HG03060 (cell line): ENCODE measurements around the gene HOXD12.

ENCODE experiments used
- ATAC-seq: cut with Tn5 transposase; IDR thresholded peaks from one replicate; pipeline ENCODE4 v1.9.1; 2021; ENCODE audit warnings: low read depth, moderate number of reproducible peaks; ENCODE audit not compliant: unreplicated experiment

HOXD12 gene

GRCh38 chr2:176104316-176105077 lies 4.9 kb downstream of the HOXD12 start:
- ATAC-seq, result no peak

GRCh38 chr2:176105078-176105729 lies 5.6 kb downstream of the HOXD12 start:
- no peak for ATAC-seq

- ATAC-seq, result no peak
Observed at GRCh38 chr2:176105730-176106580, 6.4 kb downstream of the HOXD12 start.

DNA sequence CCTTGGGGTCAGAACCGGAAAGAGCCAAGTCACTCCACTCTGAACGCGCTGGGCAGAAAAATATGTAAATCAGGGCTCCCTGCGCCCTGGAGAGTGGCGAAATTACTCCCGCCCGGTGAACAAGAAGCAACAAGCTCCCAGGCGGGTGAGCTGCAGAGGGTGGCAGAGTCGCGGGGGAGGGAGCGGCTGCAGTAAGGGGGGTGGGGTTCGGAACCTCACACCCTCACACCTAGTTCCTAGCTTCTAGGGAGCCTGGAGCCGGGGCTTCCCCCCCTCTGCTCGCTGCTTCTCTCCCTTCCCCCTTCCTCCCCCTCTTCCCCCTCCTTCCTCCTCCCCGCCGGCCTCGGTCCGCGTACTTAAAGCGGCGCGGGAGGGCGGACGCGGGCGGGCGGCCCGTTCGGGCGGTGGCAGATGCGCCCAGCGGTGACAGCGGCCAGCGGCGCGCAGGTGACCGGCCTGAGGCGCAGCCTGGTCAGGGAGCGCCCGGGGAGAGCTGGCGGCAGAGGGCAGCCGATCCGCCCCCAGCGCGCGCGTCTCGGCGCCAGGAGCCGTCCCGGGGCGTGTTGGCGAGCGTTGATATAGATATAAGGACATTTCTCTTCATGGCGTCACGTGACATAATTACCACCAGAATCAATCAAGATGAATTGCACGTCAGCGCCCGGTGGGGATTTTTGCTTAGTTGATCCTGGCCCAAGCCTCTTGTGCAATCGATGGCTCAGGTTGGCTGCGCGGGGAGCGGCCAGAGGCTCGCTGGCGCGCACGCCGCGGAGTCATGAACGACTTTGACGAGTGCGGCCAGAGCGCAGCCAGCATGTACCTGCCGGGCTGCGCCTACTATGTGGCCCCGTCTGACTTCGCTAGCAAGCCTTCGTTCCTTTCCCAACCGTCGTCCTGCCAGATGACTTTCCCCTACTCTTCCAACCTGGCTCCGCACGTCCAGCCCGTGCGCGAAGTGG lies 7.3 kb downstream of the HOXD12 start, which contains the start of gene HOXD11:
Gene HOXD11, plus strand, starts transcription at position 700 of the 959 bp plus-strand sequence. Its CDS starts 76 bp downstream, at position 776.
- ATAC-seq, result no peak

GRCh38 chr2:176107731-176108181 lies 8.2 kb downstream of the HOXD12 start:
- no peak for ATAC-seq

DNA sequence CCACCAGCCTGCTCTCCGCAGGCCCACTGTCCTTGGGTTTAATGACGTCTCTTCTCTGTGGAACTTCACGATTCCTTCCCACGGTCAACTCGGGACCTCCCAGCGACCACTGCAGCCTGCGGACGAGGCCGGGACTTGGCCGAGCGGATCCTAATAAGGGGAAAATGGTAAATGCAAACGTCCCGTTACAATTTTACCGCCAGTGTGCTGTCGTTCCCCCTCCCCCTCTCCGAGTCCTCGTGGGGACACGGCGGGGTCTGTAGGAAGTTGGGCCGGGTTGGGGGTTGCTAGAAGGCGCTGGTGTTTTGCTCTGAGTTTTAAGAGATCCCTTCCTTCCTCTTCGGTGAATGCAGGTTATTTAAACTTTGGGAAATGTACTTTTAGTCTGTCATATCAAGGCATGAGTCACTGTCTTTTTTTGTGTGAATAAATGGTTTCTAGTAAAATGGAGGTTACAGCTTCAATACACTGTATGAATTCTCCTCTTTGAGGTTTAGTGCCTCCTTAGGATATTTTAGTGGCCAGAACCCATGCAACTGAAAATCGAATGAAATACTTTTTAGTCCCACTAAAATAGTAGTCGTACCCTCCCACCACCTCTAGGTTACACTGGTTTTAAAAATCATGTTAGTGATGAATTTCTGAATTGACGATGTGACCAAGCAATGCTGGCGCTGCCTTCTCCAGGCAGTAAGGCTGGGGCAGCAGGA lies 9.8 kb downstream of the HOXD12 start:
- no peak for ATAC-seq

DNA sequence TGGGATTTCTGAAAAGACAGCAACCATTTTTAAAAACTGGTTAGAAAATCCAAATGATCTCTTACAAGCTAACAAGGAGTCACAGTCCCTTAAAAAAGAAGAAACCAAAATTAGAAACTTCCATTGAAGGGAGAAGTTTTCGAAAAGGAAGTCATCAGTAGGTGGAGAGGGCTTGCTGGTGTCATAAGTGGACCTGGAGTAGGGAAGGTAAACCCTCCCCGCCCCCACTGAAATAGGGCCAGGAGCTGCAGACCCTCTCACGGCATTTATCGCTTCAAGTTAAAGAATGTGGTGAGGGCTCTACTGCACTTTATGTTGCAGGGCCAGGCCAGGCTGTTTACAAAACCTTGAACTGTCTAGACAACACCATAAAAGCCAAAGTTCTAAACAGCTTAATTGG lies 10.4 kb downstream of the HOXD12 start:
- no peak for ATAC-seq

DNA sequence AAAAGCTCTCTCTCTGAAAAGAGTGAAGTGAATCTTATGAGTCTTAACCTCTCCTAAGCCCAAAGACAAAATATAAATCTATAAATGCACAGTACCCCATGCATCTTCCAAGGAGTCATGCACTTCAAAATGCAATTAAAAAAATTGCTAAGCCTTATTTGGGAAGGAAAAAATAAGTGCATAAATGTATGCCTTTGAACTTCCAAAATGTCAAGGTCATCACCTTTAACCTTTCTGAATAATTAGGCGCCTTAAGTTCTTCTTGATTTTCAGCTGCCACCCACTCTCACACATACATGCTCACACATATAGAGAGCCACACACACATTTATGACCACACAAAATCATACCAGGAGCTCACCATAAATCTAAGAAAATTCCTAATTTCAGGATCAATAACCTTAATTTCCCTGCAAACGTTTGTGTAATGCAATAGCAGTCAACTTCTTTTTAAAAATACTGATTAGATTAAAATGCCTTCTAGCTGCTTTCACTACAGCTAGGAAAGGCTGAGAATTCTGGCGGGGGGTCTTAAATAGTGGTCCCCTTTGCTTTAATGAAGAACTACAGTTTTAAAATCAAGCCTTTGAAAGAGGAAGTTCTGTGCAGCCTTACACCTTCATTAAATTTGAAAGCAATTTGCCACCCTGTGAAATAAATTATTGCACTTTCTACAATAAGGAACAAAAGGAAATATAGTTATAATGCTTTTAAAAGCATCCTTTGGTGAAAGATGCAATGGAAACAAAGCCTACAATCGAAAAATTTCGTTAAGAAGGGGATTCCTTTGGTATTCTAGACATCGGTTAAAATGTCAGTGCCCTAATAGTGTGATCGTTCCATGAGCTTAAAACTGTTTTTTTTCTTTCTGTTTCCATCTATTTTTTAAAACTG lies 11.1 kb downstream of the HOXD12 start:
- ATAC-seq, result no peak

DNA sequence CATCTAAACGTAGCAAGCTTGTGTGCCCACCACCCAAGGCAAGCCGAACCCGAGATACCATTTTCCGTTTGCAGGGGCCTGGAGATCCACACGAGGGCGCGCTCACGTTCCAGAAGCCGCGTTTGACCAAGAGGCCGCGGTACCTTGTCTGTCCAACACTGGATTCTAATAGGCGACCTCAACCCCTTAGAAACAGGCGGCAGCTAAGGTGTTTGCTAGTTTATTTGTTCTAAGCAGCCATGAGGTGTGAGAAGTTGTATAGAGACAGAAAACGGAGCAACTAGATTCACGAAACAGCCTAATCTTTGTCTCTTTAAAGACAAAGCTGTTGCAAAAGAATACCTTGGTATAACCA lies 11.7 kb downstream of the HOXD12 start:
- no peak for ATAC-seq

DNA sequence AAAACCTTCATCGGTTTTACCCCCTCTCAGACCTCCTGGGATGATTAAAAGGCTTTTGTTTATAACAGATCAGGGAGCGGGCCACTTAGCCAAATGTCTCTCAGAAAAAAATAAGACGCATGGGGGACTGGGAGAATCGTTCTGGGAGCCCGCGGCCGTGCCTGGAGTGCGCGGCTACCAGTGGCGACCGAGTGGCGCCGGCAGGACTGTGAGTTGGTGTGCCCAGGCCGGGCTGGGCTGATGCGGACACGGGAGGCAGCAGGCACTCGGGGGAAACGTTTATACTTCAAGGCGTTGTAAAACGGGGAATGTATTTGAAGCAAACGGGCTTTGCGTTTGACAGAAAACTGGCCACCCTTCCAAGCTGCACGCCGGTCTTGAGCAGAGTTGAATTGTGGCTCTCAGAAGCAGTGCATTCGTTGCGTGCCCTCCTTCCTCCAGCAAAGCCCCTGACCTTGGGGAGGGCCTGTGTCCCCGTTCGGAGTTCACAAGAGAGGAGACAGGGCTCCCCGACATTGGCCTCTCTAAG lies 12.3 kb downstream of the HOXD12 start:
- ATAC-seq, result no peak

DNA sequence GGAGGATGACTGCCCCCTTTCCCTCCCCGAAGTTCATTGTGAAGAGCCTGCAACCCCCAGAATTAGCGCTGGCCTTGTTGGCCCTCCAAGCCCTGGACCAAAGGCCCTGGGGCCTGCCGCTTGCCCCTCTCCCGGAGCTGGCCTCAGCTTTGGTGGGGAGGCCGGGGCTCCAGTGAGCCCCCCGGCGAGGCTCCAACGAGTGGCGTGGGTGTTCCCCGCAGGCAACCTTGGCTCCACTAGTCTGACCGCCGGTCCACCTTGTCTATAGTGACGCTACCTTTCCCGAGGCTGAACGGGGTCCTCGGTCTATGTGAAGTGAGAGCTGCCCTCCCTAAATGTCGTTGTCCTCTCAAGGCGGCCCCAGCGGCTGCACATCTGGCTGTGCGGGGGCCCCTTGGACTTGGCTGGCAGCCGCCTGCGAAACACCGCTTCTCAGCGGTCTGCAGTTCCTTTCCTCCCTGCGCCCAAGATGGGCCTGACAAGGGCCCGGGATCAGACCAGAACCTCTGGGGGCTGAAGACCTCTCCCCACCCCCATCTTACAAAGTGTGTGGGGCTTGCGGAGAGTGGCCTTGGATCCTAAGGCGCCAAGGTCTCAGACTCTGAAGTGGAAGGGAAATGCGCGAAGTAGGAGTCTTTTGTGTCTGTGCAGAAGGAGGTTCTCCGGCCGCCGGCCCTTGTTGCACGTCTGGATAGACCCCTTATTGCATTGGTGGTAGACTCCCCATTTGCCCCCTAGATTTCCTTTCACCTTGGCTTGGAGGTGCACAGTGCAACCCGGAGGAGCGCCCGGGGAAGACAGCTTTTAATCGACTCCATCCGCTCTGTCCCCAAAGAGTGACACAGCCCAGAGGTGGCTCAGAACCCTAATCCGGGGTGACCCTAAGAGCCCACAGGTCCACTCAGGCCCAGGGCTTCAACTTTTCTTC lies 13.0 kb downstream of the HOXD12 start:
- no peak for ATAC-seq

- no peak for ATAC-seq
Observed at GRCh38 chr2:176114120-176114929, 14.7 kb downstream of the HOXD12 start.

DNA sequence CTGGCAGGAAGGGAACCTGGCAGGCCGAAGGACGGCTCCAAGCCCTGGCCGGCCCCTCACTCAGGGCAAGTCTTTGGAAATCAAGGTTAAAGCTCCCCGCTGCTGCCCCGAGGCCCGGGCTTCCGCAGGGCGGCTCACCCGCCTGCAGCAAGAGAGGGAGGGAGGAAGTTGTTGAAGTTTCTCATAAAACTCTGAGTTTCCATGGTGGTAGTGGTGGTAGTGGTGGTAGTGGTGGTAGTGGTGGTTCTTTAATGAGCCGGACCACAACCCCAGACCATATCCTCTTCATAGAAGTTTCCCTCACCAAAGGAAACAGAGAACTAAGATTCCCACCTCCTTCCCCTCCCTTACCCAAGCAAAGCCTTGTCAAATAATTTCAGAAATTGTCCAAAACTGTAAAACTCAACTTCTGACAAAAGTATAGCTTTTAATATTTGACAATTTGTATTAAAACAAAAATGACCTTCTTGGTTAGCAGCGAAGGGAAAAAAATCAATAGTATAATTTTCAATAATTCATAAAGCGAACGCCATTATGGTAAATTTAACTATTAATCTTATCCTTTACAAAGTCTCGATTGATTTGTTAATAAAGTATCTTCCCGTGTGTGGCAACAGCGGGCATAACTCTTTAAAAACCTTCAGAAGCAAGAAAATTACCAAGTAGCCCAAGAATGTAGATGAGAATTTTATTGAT lies 15.5 kb downstream of the HOXD12 start:
- no peak for ATAC-seq

DNA sequence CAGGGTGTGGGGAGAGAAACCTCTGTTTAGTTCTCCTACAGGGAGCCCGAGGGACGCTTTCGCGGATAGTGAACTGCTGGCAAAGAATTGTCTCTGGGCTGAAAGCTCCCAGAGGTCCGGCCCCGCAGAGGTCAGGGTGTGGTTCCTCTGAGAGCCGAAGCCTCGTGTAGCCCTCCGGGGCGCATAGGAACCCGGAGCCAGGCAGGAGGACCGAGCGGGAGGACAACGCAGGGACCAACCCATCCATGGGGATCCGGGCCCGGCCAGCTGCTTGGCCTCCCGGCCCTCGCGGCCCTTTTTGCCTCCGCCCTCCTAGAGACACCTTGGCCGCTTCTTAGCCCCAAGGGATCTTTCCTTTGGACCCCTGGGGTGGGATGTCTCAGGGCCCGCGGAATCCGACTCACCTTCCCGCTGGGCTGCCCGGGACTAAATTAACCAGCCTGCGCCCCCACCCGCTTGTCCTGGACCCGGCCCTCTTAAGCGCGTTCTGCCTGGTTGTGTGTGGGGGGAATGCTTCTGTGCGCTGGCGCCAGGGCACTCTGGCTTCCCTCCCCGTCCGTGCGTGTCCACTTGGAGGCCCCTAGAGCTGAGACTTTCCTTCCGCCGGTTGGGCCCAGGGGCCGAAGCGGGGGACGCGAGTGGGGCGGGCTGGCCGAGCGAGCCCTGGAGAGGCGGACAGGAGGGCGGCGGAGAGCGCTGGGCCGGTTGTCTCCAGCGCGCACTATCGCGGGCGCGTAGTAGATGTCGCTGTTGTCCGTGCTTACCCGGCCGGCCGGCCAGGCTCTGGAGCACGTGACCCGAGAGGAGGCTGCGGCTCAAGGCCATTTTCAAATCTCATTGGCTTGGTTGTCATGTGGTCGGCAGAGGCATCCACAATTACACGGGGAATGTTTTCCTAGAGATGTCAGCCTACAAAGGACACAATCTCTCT lies 16.6 kb downstream of the HOXD12 start, which contains the start of gene HOXD10:
Gene HOXD10, plus strand, starts transcription at position 896 of the 931 bp plus-strand sequence. CDS start 56 bp downstream, outside the sequence.
- ATAC-seq, result no peak
